K562 (cell line): ENCODE data around the gene HUS1. TPM values are rescaled to one million over a fixed set of nuclear protein-coding genes. Genes with fewer than 3 reads are reported as not detected.

Source experiments
- ATAC-seq: fragments of 200-7000 bp; cut with Tn5 transposase; 3 replicates; pipeline ENCODE4 v1.9.1; 2020; ENCODE audit warnings: moderate library complexity
- BruUV-seq: library from RNA; stranded (reverse); fragments of 400-500 nt; replicated peaks from 2 replicates; lab custom pipeline; 2021; lab: Mats Ljungman, UMichigan
- CTCF ChIA-PET: fragments of 300-600 bp; formaldehyde crosslinking; extraction: SDS; loops from one replicate; lab custom pipeline; 2021; ENCODE audit warnings: low intra/inter-chr PET ratio; lab: Yijun Ruan, JAX
- POLR2A ChIA-PET: fragments of 300-600, 350-650 bp; sonication (Branson Sonifier 250); formaldehyde crosslinking; extraction: SDS; loops from one replicate; lab custom pipeline; 2021; ENCODE audit warnings: antibody characterized with exemption, inconsistent platforms; lab: Yijun Ruan, JAX
- DNase-seq, 4 experiments: peaks; one replicate each; pipeline versions ENCODE4 v3.0.0 to v3.0.0-alpha.2; 2011 to 2018; ENCODE audit warnings: low spot score in 3 of 4, mixed read lengths in 3 of 4; ENCODE audit errors: extremely low read depth in 1 of 4
- FAIRE-seq: peaks from 2 replicates; lab custom pipeline; 2011; peaks lifted over from hg19 to GRCh38; lab: Jason Lieb, UNC
- H2AFZ ChIP-seq: 2 replicates; pipeline ENCODE4 v1.6.0; 2011; ENCODE audit warnings: low read depth, low read length, control low read depth, inconsistent platforms
- H3K27ac ChIP-seq: fragments of 200-600 bp; 3 replicates; pipeline ENCODE4 v1.8.0; 2011; ENCODE audit warnings: low read depth, mild to moderate bottlenecking, control low read depth, inconsistent platforms, low read length, moderate library complexity, mixed read lengths; ENCODE audit errors: extremely low read depth
- H3K27me3 ChIP-seq, 2 experiments: fragments of 300-600 bp in 1 of 2; 2 replicates in 1 of 2; 3 replicates in 1 of 2; pipeline versions ENCODE4 v1.6.0 to v1.8.0; 2011; ENCODE audit warnings: inconsistent platforms in 2 of 2, low read length in 2 of 2, mild to moderate bottlenecking in 1 of 2, mixed read lengths in 1 of 2, moderate library complexity in 1 of 2; ENCODE audit not compliant: control insufficient read depth in 2 of 2, insufficient read depth in 2 of 2
- H3K36me3 ChIP-seq: fragments of 300-600 bp; 3 replicates; pipeline ENCODE4 v1.8.0; 2011; ENCODE audit warnings: mild to moderate bottlenecking, low read length, inconsistent platforms; ENCODE audit not compliant: control insufficient read depth, insufficient read depth
- H3K4me1 ChIP-seq, 2 experiments: fragments of 200-600 bp in 1 of 2; replicated peaks in 1 of 2; 2 replicates in 1 of 2; 3 replicates in 1 of 2; pipeline versions ENCODE4 v1.5.1 to v1.8.0; 2011; ENCODE audit warnings: inconsistent platforms in 2 of 2, low read length in 2 of 2, mild to moderate bottlenecking in 1 of 2, mixed read lengths in 1 of 2, moderate library complexity in 1 of 2; ENCODE audit not compliant: control insufficient read depth in 2 of 2, insufficient read depth in 2 of 2
- H3K4me2 ChIP-seq: 2 replicates; pipeline ENCODE4 v1.6.1; 2011; ENCODE audit warnings: low read length, control low read depth, inconsistent platforms, mixed read lengths; ENCODE audit not compliant: insufficient read depth
- H3K4me3 ChIP-seq: fragments of 200-600 bp; sonication (generic), shearing (Covaris generic); 2 replicates; pipeline ENCODE4 v1.5.1; 2016; ENCODE audit warnings: control low read depth, inconsistent platforms
- H3K79me2 ChIP-seq: fragments of 200-600 bp; 3 replicates; pipeline ENCODE4 v1.8.0; 2011; ENCODE audit warnings: low read length, inconsistent platforms; ENCODE audit not compliant: control insufficient read depth, insufficient read depth
- H3K9ac ChIP-seq, 2 experiments: 2 replicates each; pipeline versions ENCODE4 v1.6.0 to v1.6.1; 2011; ENCODE audit warnings: low read depth in 2 of 2, low read length in 2 of 2, control low read depth in 1 of 2, inconsistent platforms in 1 of 2, mild to moderate bottlenecking in 1 of 2, mixed read lengths in 1 of 2; ENCODE audit not compliant: insufficient read depth in 1 of 2
- H3K9me1 ChIP-seq: one replicate; pipeline ENCODE4 v1.6.0; 2011; ENCODE audit warnings: inconsistent platforms, mild to moderate bottlenecking, low read length, moderate library complexity; ENCODE audit not compliant: control insufficient read depth, insufficient read depth
- H3K9me3 ChIP-seq: replicated peaks from 2 replicates; pipeline ENCODE4 v1.5.1; 2011; ENCODE audit warnings: low read depth, low read length, inconsistent platforms; ENCODE audit not compliant: control insufficient read depth, insufficient read depth
- H4K20me1 ChIP-seq: replicated peaks from 2 replicates; pipeline ENCODE4 v1.6.1; 2011; ENCODE audit warnings: low read length, inconsistent platforms, mixed read lengths; ENCODE audit not compliant: control insufficient read depth, insufficient read depth
- ATF3 ChIP-seq, 2 experiments: fragments of 450-650 bp in 1 of 2; sonication (generic) in 1 of 2; formaldehyde crosslinking in 1 of 2; IDR thresholded peaks in 1 of 2; conservative IDR thresholded peaks in 1 of 2; 2 replicates each; pipeline versions ENCODE4 v1.6.1 to v1.8.1; 2016 to 2023; ENCODE audit warnings: mild to moderate bottlenecking in 2 of 2, moderate library complexity in 2 of 2, inconsistent platforms in 1 of 2, missing genetic modification reagents in 1 of 2
- CEBPB ChIP-seq: fragments of 450-650 bp; IDR thresholded peaks from 2 replicates; pipeline ENCODE4 v1.6.1; 2016; ENCODE audit warnings: missing genetic modification characterization, missing compliant biosample characterization
- EZH2 ChIP-seq: IDR thresholded peaks from 2 replicates; pipeline ENCODE4 v1.6.1; 2012; ENCODE audit warnings: low read depth, mild to moderate bottlenecking, inconsistent platforms, low read length, borderline replicate concordance
- NEUROD1 ChIP-seq: fragments of 150-350 bp; IDR thresholded peaks from 2 replicates; pipeline ENCODE4 v1.6.1; 2014; ENCODE audit warnings: borderline replicate concordance, low read length, low read depth; ENCODE audit not compliant: partially characterized antibody
- POU5F1 ChIP-seq: fragments of 150-350 bp; IDR thresholded peaks from 2 replicates; pipeline ENCODE4 v1.6.1; 2014; ENCODE audit warnings: borderline replicate concordance, low read length, low read depth, mild to moderate bottlenecking; ENCODE audit not compliant: partially characterized antibody
- TAF15 ChIP-seq: fragments of 200-400 bp; formaldehyde crosslinking; IDR thresholded peaks from 2 replicates; pipeline ENCODE4 v1.6.1; 2017; ENCODE audit warnings: mild to moderate bottlenecking, low read depth, low read length, moderate library complexity
- TCFL5 ChIP-seq: fragments of 250-450 bp; sonication (Bioruptor Pico); conservative IDR thresholded peaks from 2 replicates; pipeline ENCODE4 v1.6.1; 2021; ENCODE audit warnings: mild to moderate bottlenecking, moderate library complexity, matching md5 sums
- TEAD4 ChIP-seq, 2 experiments: sonication (generic) in 1 of 2; formaldehyde crosslinking in 1 of 2; IDR thresholded peaks; 2 replicates each; pipeline versions ENCODE4 v1.6.1 to v1.8.0; 2012 to 2022; ENCODE audit warnings: borderline replicate concordance in 1 of 2, inconsistent platforms in 1 of 2, low read length in 1 of 2, mild to moderate bottlenecking in 1 of 2, missing genetic modification reagents in 1 of 2
- ZNF121 ChIP-seq: sonication (generic); formaldehyde crosslinking; conservative IDR thresholded peaks from 2 replicates; pipeline ENCODE4 v1.8.0; 2022; ENCODE audit warnings: missing genetic modification reagents
- ZNF584 ChIP-seq: fragments of 200-800 bp; sonication (Bioruptor generic); IDR thresholded peaks from 2 replicates; pipeline ENCODE4 v1.6.1; 2016; ENCODE audit warnings: low read depth, mild to moderate bottlenecking, missing genetic modification characterization, missing compliant biosample characterization
- WGBS: fragments of 100-300 bp; shearing (Covaris generic); methylation state at CpG from one replicate; pipeline ENCODE4 v1.1.6; 2016; ENCODE audit warnings: low coverage, mixed read lengths; ENCODE audit not compliant: insufficient coverage; ENCODE audit errors: missing lambda C conversion rate; 5-methylcytosine and 5-hydroxymethylcytosine counted together
- in situ Hi-C: fragments of 300-500 bp; cut with MboI; formaldehyde crosslinking; loops from 4 replicates; pipeline ENCODE4 v1.15.0; 2018; ENCODE audit warnings: inconsistent platforms, mixed read lengths
- intact Hi-C: fragments of 100-400 bp; cut with micrococcal nuclease; formaldehyde crosslinking; loops from 2 replicates; pipeline ENCODE4 v1.14.2; 2022
- polyA plus RNA-seq, 8 experiments: library from polyadenylated mRNA; depleted of rRNA in 4 of 8; stranded (reverse) in 5 of 8; unstranded in 3 of 8; fragments of >200 nt; fragmentation: Nextera tagmentation in 2 of 8; fragmentation: Illumina TruSeq in 1 of 8; extraction: Ambion mirVana in 2 of 8; extraction: Trizol in 1 of 8; gene quantifications; 2 replicates each; pipeline versions ENCODE4 v1.2.1 to v1.2.3, GENCODE V29; 2011 to 2014; ENCODE audit warnings: inconsistent platforms in 1 of 8, missing spikeins in 1 of 8
- total RNA-seq, 7 experiments: library from RNA; depleted of rRNA in 6 of 7; stranded (reverse); fragments of >200 nt in 6 of 7; fragmentation: Illumina TruSeq in 2 of 7; extraction: Trizol in 2 of 7; gene quantifications; 2 replicates each; pipeline versions ENCODE4 v1.2.1 to v1.2.3, GENCODE V29; 2011 to 2021; ENCODE audit warnings: low replicate concordance in 1 of 7
- TF ChIP-seq, protein P1 (sequence below): IDR thresholded peaks from 2 replicates; pipeline ENCODE4 v1.6.1; 2016; ENCODE audit warnings: missing genetic modification characterization, missing compliant biosample characterization
- TF ChIP-seq, protein P2 (sequence below): sonication (generic); formaldehyde crosslinking; IDR thresholded peaks from 2 replicates; pipeline ENCODE4 v1.8.0; 2023; ENCODE audit warnings: mild to moderate bottlenecking, missing genetic modification reagents

Gene HUS1
- total and polyA plus RNA-seq, 9 of the 15 experiments (the other 6 are each of a cell fraction or from before 2014, with no cell fraction given): 11.5 to 27.0 (median 16.5) TPM

DNA sequence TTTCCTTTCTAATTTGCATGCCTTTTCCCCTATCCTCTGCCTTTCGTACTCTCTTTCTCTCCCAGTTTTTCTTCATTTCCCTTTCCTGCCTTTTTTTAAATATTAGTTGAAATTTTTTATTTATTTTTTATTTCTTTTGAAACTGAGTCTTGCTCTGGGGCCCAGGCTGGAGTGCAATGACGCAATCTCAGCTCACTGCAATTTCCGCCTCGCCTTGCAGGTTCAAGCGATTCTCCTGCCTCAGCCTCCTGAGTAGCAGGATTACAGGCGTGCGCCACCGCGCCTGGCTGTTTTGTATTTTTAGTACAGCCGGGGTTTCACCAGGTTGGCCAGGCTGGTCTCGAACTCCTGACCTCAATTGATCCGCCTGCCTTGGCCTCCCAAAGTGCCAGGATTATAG is 20.0 kb upstream of the HUS1 start (continued):
- peak; percentile 52 for TF ChIP-seq CEBPB (tag)
- TF ChIP-seq ZNF584 (CRISPR knock-in tag): no peak
- no peak for TF ChIP-seq ZNF121 (CRISPR knock-in tag)
- no peak for TF ChIP-seq NEUROD1
- TF ChIP-seq POU5F1: no peak
- TF ChIP-seq TAF15: no peak
- TF ChIP-seq ATF3 (IDR thresholded peaks at IDR 0.05): peak; percentile 66
- TF ChIP-seq ATF3 (CRISPR knock-in tag; conservative IDR thresholded peaks at IDR 0.05): no peak
- no peak for TF ChIP-seq EZH2
- TF ChIP-seq TCFL5 (CRISPR knock-in tag): no peak

- in situ Hi-C loops: no loop called here
- H3K4me2 ChIP-seq: no peak overlapping the region
Measured at GRCh38 chr7:47992446-47992845, 13.0 kb upstream of the HUS1 start.

More at GRCh38 chr7:47992446-47992845, 13.0 kb upstream of the HUS1 start:
- ATAC-seq: no peak
- Histone ChIP-seq H3K79me2 (no peaks in the 10 kb centered on the region), H3K4me3 (no peak overlapping the region), H2AFZ (no peak overlapping the region), H3K27ac (no peak overlapping the region), H3K4me1 (peaks cover 0 to 8% of the 10 kb centered on the region in 2 experiments; a peak in 2 of 5 replicates), H3K27me3 (no peaks in the 10 kb centered on the region), H3K9me1 (no peaks in the 10 kb centered on the region), H3K36me3 (no peaks in the 10 kb centered on the region), H4K20me1 (no peaks in the 10 kb centered on the region; the same call in 1 of the 2 replicates), H3K9me3 (no peaks in the 10 kb centered on the region), H3K9ac (no peak overlapping the region)
- WGBS: 70% methylated on average over 3 of the region's 3 CpGs
- BruUV-seq: no TSS peak
- FAIRE-seq: no peak
- ChIA-PET POLR2A (interaction anchor here (0.6 kb wide), 1 partner anchor 20 kb away, joined by 3 read pairs; no protein-coding TSS in a partner anchor), CTCF (interaction anchor here (0.6 to 0.7 kb wide), 2 partner anchors 100 to 117 kb away, joined by 3 read pairs; no protein-coding TSS in a partner anchor)
- intact Hi-C loops: no loop called here
- no peak for DNase-seq
- TF ChIP-seq, protein P1, sequence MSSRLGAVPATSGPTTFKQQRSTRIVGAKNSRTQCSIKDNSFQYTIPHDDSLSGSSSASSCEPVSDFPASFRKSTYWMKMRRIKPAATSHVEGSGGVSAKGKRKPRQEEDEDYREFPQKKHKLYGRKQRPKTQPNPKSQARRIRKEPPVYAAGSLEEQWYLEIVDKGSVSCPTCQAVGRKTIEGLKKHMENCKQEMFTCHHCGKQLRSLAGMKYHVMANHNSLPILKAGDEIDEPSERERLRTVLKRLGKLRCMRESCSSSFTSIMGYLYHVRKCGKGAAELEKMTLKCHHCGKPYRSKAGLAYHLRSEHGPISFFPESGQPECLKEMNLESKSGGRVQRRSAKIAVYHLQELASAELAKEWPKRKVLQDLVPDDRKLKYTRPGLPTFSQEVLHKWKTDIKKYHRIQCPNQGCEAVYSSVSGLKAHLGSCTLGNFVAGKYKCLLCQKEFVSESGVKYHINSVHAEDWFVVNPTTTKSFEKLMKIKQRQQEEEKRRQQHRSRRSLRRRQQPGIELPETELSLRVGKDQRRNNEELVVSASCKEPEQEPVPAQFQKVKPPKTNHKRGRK (tag): 0 out of 2 replicates have a peak, but pooled peaks have one; percentile 37
- TF ChIP-seq TEAD4 (IDR thresholded peaks at IDR 0.05; ENCODE audit: low read length) (no peak), TEAD4 (CRISPR knock-in tag; IDR thresholded peaks at IDR 0.05; ENCODE audit: borderline replicate concordance) (no peak)
- TF ChIP-seq, protein P2, sequence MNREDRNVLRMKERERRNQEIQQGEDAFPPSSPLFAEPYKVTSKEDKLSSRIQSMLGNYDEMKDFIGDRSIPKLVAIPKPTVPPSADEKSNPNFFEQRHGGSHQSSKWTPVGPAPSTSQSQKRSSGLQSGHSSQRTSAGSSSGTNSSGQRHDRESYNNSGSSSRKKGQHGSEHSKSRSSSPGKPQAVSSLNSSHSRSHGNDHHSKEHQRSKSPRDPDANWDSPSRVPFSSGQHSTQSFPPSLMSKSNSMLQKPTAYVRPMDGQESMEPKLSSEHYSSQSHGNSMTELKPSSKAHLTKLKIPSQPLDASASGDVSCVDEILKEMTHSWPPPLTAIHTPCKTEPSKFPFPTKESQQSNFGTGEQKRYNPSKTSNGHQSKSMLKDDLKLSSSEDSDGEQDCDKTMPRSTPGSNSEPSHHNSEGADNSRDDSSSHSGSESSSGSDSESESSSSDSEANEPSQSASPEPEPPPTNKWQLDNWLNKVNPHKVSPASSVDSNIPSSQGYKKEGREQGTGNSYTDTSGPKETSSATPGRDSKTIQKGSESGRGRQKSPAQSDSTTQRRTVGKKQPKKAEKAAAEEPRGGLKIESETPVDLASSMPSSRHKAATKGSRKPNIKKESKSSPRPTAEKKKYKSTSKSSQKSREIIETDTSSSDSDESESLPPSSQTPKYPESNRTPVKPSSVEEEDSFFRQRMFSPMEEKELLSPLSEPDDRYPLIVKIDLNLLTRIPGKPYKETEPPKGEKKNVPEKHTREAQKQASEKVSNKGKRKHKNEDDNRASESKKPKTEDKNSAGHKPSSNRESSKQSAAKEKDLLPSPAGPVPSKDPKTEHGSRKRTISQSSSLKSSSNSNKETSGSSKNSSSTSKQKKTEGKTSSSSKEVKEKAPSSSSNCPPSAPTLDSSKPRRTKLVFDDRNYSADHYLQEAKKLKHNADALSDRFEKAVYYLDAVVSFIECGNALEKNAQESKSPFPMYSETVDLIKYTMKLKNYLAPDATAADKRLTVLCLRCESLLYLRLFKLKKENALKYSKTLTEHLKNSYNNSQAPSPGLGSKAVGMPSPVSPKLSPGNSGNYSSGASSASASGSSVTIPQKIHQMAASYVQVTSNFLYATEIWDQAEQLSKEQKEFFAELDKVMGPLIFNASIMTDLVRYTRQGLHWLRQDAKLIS (CRISPR knock-in tag): no peak
